ENCODE results near the gene FGFR4.

The FGFR4 gene

GRCh38 chr5:177103523-177104253, 17.0 kb downstream of the FGFR4 start:
- no peak for DNase-seq

GRCh38 chr5:177105691-177106476, 19.2 kb downstream of the FGFR4 start:
- no peak for DNase-seq

GRCh38 chr5:177107159-177107558, 20.4 kb downstream of the FGFR4 start:
- DNase-seq, result no peak

- no peak for DNase-seq
These were observed 23.1 kb downstream of the FGFR4 start for GRCh38 chr5:177109810-177110209.

- peak; percentile 70 for DNase-seq
These were observed 25.1 kb downstream of the FGFR4 start for GRCh38 chr5:177111720-177112394.

- DNase-seq, result no peak
These were observed 26.0 kb downstream of the FGFR4 start for GRCh38 chr5:177112589-177113220.

GRCh38 chr5:177113566-177114424, 27.1 kb downstream of the FGFR4 start:
- DNase-seq, result peak; percentile 86

GRCh38 chr5:177116631-177117373, 30.1 kb downstream of the FGFR4 start:
- DNase-seq, result peak; percentile 92

- DNase-seq, result no peak
These were observed 30.8 kb downstream of the FGFR4 start for GRCh38 chr5:177117441-177118045.

GRCh38 chr5:177122566-177122965, 35.9 kb downstream of the FGFR4 start:
- DNase-seq, result no peak

- DNase-seq, result no peak
These were observed 37.2 kb downstream of the FGFR4 start for GRCh38 chr5:177123789-177124485.

GRCh38 chr5:177124486-177124991, 37.8 kb downstream of the FGFR4 start:
- DNase-seq, result no peak

- DNase-seq, result no peak
These were observed 40.1 kb downstream of the FGFR4 start for GRCh38 chr5:177126771-177127170.

- DNase-seq, result peak; percentile 22
These were observed 41.9 kb downstream of the FGFR4 start for GRCh38 chr5:177128551-177128981.

- no peak for DNase-seq
These were observed 43.7 kb downstream of the FGFR4 start for GRCh38 chr5:177130211-177131018.

- no peak for DNase-seq
These were observed 44.3 kb downstream of the FGFR4 start for GRCh38 chr5:177131019-177131320.

- DNase-seq, result no peak
These were observed 44.8 kb downstream of the FGFR4 start for GRCh38 chr5:177131352-177132135.
